Body of pancreas (tissue), 4 donors: ENCODE measurements around the gene PDLIM5.

Source experiments
- CTCF ChIP-seq, 7 experiments: fragments of 450-650 bp in 4 of 7; fragments of 200-600 bp in 3 of 7; sonication (generic) in 3 of 7; IDR thresholded peaks; one replicate each; pipeline ENCODE4 v1.5.1; 2016 to 2019; ENCODE audit warnings: antibody characterized with exemption in 7 of 7
- POLR2A ChIP-seq, 3 donors: fragments of 450-650 bp; IDR thresholded peaks; one replicate each; pipeline ENCODE4 v1.6.1; 2016; ENCODE audit warnings: antibody characterized with exemption in 3 of 3, mild to moderate bottlenecking in 2 of 3

DNA sequence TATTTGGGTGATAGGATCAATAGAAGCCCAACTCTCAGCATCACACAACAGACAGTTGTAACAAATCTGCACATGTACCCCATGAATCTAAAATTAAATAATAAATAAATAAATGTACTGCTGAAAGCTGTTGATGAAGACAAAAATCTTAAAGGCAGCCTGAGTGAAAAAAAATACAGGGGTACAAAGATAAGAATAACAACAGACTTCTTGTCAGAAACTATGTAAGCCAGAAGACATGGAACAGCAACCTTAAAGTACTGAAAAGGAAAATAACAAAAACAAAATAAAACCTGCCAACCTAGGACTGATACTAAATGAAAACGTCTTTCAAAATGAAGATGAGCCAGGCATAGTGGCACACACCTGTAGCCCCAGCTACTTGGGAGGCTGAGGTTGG lies 25.0 kb upstream of the PDLIM5 start:
- TF ChIP-seq CTCF (IDR thresholded peaks at IDR 0.05) (no peak), POLR2A (IDR thresholded peaks at IDR 0.05) (no peak)
